Lower leg skin (tissue), 3 donors: ENCODE measurements around the gene OR2J2.

Experiments used
- CTCF ChIP-seq, 3 donors: fragments of 450-650 bp; IDR thresholded peaks; one replicate each; pipeline ENCODE4 v1.5.1; 2016; ENCODE audit warnings: antibody characterized with exemption in 3 of 3, mild to moderate bottlenecking in 3 of 3, moderate library complexity in 2 of 3
- POLR2A ChIP-seq, 2 donors: fragments of 450-650 bp; IDR thresholded peaks; one replicate each; pipeline ENCODE4 v1.6.1; 2016 to 2017; ENCODE audit warnings: antibody characterized with exemption in 2 of 2, mild to moderate bottlenecking in 1 of 2, moderate library complexity in 1 of 2

GRCh38 chr6:29147074-29147473, 23.6 kb upstream of the OR2J2 start:
- no peak for TF ChIP-seq POLR2A (IDR thresholded peaks at IDR 0.05)
- TF ChIP-seq CTCF (IDR thresholded peaks at IDR 0.05) = no peak
